GM11168 (cell line): ENCODE data around the gene SSBP4.
"Not testable (repeated sequence)": the region's sequence is repeated elsewhere in the genome, so short reads cannot be mapped to it uniquely, and the experiment has no call there.

Source experiments
- in situ Hi-C: fragments of 300-500 bp; cut with MboI; formaldehyde crosslinking; loops from one replicate; pipeline ENCODE4 v1.12.0; 2022; ENCODE audit warnings: low sequenced_read_pairs; ENCODE audit not compliant: unreplicated experiment

The SSBP4 gene

GRCh38 chr19:18392926-18393325 lies 26.3 kb upstream of the SSBP4 start:
- in situ Hi-C loops, result no loop called here

- in situ Hi-C loops, result no loop called here
Measured at GRCh38 chr19:18393836-18394235, 25.4 kb upstream of the SSBP4 start.

- in situ Hi-C loops, result no loop called here
Measured at GRCh38 chr19:18396471-18397241, 22.5 kb upstream of the SSBP4 start.

GRCh38 chr19:18397242-18398202 lies 21.7 kb upstream of the SSBP4 start, which contains the start of gene LRRC25:
Gene LRRC25, minus strand, starts transcription at chr19:18397622. Its CDS starts 659 bp downstream, at chr19:18396963.
- in situ Hi-C loops, result no loop called here

- in situ Hi-C loops, result no loop called here
Measured at GRCh38 chr19:18399008-18399407, 20.2 kb upstream of the SSBP4 start.

- in situ Hi-C loops, result no loop called here
Measured at GRCh38 chr19:18401580-18402112, 17.6 kb upstream of the SSBP4 start.

- in situ Hi-C loops, result not testable (repeated sequence)
Measured at GRCh38 chr19:18402455-18403248, 16.5 kb upstream of the SSBP4 start.

- in situ Hi-C loops, result loop anchor here (5.0 kb wide), 1 partner anchor 63 kb away; the partner anchor contains the start of gene PGPEP1
Measured at GRCh38 chr19:18405754-18406153, 13.4 kb upstream of the SSBP4 start.

GRCh38 chr19:18406749-18407148 lies 12.4 kb upstream of the SSBP4 start:
- in situ Hi-C loops, result loop anchor here (5.0 kb wide), 1 partner anchor 64 kb away; the partner anchor contains the start of gene PGPEP1

- in situ Hi-C loops, result loop anchor here (5.0 kb wide), 1 partner anchor 66 kb away; the partner anchor contains the start of gene PGPEP1
Measured at GRCh38 chr19:18408053-18408476, 11.1 kb upstream of the SSBP4 start.

- in situ Hi-C loops, result no loop called here
Measured at GRCh38 chr19:18412610-18413239, 6.5 kb upstream of the SSBP4 start.

- in situ Hi-C loops, result no loop called here
Measured at GRCh38 chr19:18414504-18415177, 4.6 kb upstream of the SSBP4 start.

GRCh38 chr19:18415178-18415867 lies 3.9 kb upstream of the SSBP4 start:
- in situ Hi-C loops, result no loop called here

GRCh38 chr19:18416778-18417249 lies 2.4 kb upstream of the SSBP4 start:
- in situ Hi-C loops, result no loop called here

GRCh38 chr19:18417250-18418028 lies 1.8 kb upstream of the SSBP4 start:
- in situ Hi-C loops, result no loop called here

- in situ Hi-C loops, result no loop called here
Measured at GRCh38 chr19:18418029-18418482, 1.1 kb upstream of the SSBP4 start.

- in situ Hi-C loops, result no loop called here
Measured at GRCh38 chr19:18418483-18419194, 559 bp upstream of the SSBP4 start.
